ENCODE measurements around the gene S100A14. TPM values are rescaled to one million over a fixed set of nuclear protein-coding genes. Genes with fewer than 3 reads are reported as not detected.

S100A14 gene
- total RNA-seq, 1 donor from 2014 or later, result 1,221 TPM

- H3K4me3 ChIP-seq (ENCODE audit: low read depth, low read length), result no peak overlapping the region
- no peak for TF ChIP-seq CTCF (IDR thresholded peaks at IDR 0.05; ENCODE audit: insufficient read depth, low read length, severe bottlenecking)
- peaks cover 1% of the 10 kb centered on the region for H3K36me3 ChIP-seq (ENCODE audit: control insufficient read depth, insufficient read depth, low read length)
- H3K27me3 ChIP-seq (ENCODE audit: control insufficient read depth, insufficient read depth, low read length), result no peaks in the 10 kb centered on the region
- no peak for DNase-seq (ENCODE audit: low read depth)
- no peak for FAIRE-seq
Observed at GRCh38 chr1:153649863-153650235, 33.7 kb upstream of the S100A14 start.

- FAIRE-seq, result no peak
- Histone ChIP-seq H3K36me3 (ENCODE audit: control insufficient read depth, insufficient read depth, low read length) (peaks cover 3% of the 10 kb centered on the region), H3K27me3 (ENCODE audit: control insufficient read depth, insufficient read depth, low read length) (no peaks in the 10 kb centered on the region), H3K4me3 (ENCODE audit: low read depth, low read length) (no peak overlapping the region)
- TF ChIP-seq CTCF (IDR thresholded peaks at IDR 0.05; ENCODE audit: insufficient read depth, low read length, severe bottlenecking), result no peak
- no peak for DNase-seq (ENCODE audit: low read depth)
Observed at GRCh38 chr1:153649137-153649862, 33.2 kb upstream of the S100A14 start.

- Histone ChIP-seq H3K4me3 (ENCODE audit: low read depth, low read length) (no peak overlapping the region), H3K36me3 (ENCODE audit: control insufficient read depth, insufficient read depth, low read length) (peaks cover 8% of the 10 kb centered on the region), H3K27me3 (ENCODE audit: control insufficient read depth, insufficient read depth, low read length) (no peaks in the 10 kb centered on the region)
- FAIRE-seq (no peak), DNase-seq (ENCODE audit: low read depth) (no peak)
- TF ChIP-seq CTCF (IDR thresholded peaks at IDR 0.05; ENCODE audit: insufficient read depth, low read length, severe bottlenecking), result no peak
Observed at GRCh38 chr1:153648000-153648643, 32.0 kb upstream of the S100A14 start.

- FAIRE-seq (no peak), DNase-seq (ENCODE audit: low read depth) (no peak)
- H3K4me3 ChIP-seq (ENCODE audit: low read depth, low read length), result no peak overlapping the region
- no peak for TF ChIP-seq CTCF (IDR thresholded peaks at IDR 0.05; ENCODE audit: insufficient read depth, low read length, severe bottlenecking)
- H3K36me3 ChIP-seq (ENCODE audit: control insufficient read depth, insufficient read depth, low read length), result peaks cover 8% of the 10 kb centered on the region
- H3K27me3 ChIP-seq (ENCODE audit: control insufficient read depth, insufficient read depth, low read length), result no peaks in the 10 kb centered on the region
Observed at GRCh38 chr1:153647346-153647714, 31.2 kb upstream of the S100A14 start.

- no peak for DNase-seq (ENCODE audit: low read depth)
- no peak for TF ChIP-seq CTCF (IDR thresholded peaks at IDR 0.05; ENCODE audit: insufficient read depth, low read length, severe bottlenecking)
- H3K36me3 ChIP-seq (ENCODE audit: control insufficient read depth, insufficient read depth, low read length), result peaks cover 12% of the 10 kb centered on the region
- no peak for FAIRE-seq
- no peak overlapping the region for H3K4me3 ChIP-seq (ENCODE audit: low read depth, low read length)
- no peaks in the 10 kb centered on the region for H3K27me3 ChIP-seq (ENCODE audit: control insufficient read depth, insufficient read depth, low read length)
Observed at GRCh38 chr1:153646672-153647345, 30.7 kb upstream of the S100A14 start.
